Lung (tissue), 12 donors: ENCODE data around the gene TLE5. TPM values are rescaled to one million over a fixed set of nuclear protein-coding genes. Genes with fewer than 3 reads are reported as not detected.

Experiments
- ATAC-seq: fragments of 200-7000 bp; cut with Tn5 transposase; one replicate; pipeline ENCODE4 v1.9.1; 2020; ENCODE audit warnings: moderate number of reproducible peaks; ENCODE audit not compliant: insufficient read depth, low FRiP score
- DNase-seq, 3 donors: peaks; one replicate each; pipeline ENCODE4 v3.0.0-alpha.2; 2013 to 2017
- H3K27ac ChIP-seq, 2 donors: one replicate each; pipeline ENCODE4 v1.5.1; 2013; ENCODE audit warnings: mild to moderate bottlenecking in 2 of 2, moderate library complexity in 2 of 2, control low read depth in 1 of 2, inconsistent platforms in 1 of 2, low read depth in 1 of 2, low read length in 1 of 2
- H3K27me3 ChIP-seq, 3 donors: one replicate each; pipeline ENCODE4 v1.5.1; 2013; ENCODE audit warnings: low read length in 2 of 3; ENCODE audit not compliant: control insufficient read depth in 3 of 3, insufficient read depth in 3 of 3
- H3K36me3 ChIP-seq, 4 donors: one replicate each; pipeline ENCODE4 v1.5.1; 2013; ENCODE audit warnings: low read length in 4 of 4, mild to moderate bottlenecking in 1 of 4, moderate library complexity in 1 of 4; ENCODE audit not compliant: control insufficient read depth in 4 of 4, insufficient read depth in 4 of 4
- H3K4me1 ChIP-seq, 5 donors: one replicate each; pipeline ENCODE4 v1.5.1; 2013; ENCODE audit warnings: low read length in 5 of 5, mild to moderate bottlenecking in 2 of 5, moderate library complexity in 1 of 5; ENCODE audit not compliant: control insufficient read depth in 5 of 5, insufficient read depth in 5 of 5
- H3K4me3 ChIP-seq: one replicate; pipeline ENCODE4 v1.5.1; 2013; ENCODE audit warnings: mild to moderate bottlenecking, control low read depth, moderate library complexity
- H3K9ac ChIP-seq, 2 donors: one replicate each; pipeline ENCODE4 v1.5.1; 2013; ENCODE audit warnings: low read length in 2 of 2, control low read depth in 1 of 2; ENCODE audit not compliant: insufficient read depth in 1 of 2
- H3K9me3 ChIP-seq, 4 donors: one replicate each; pipeline ENCODE4 v1.5.1; 2013; ENCODE audit warnings: low read length in 3 of 4, mild to moderate bottlenecking in 1 of 4, moderate library complexity in 1 of 4; ENCODE audit not compliant: control insufficient read depth in 4 of 4, insufficient read depth in 3 of 4
- WGBS, 2 donors: extraction: QIAGEN DNeasy Blood & Tissue Kit; methylation state at CpG; one replicate each; pipeline ENCODE4 v1.1.7; 2013; 5-methylcytosine and 5-hydroxymethylcytosine counted together
- polyA plus RNA-seq, 2 donors: library from polyadenylated mRNA; stranded (reverse); fragments of 200-250 nt; gene quantifications; one replicate each; pipeline ENCODE4 v1.2.1, GENCODE V29; 2013
- total RNA-seq, 2 donors: library from RNA; depleted of rRNA in 1 of 2; stranded (reverse); fragments of >200 nt in 1 of 2; gene quantifications; one replicate each; pipeline ENCODE4 v1.2.1, GENCODE V29; 2014 to 2021
- TF ChIP-seq, protein P1 (sequence below): IDR thresholded peaks from 2 replicates; pipeline ENCODE4 v1.5.1; 2012; ENCODE audit warnings: mild to moderate bottlenecking; ENCODE audit errors: control extremely low read depth, extremely low read depth
- donor health status: control.
- donor health status: control.
- donor health status: Bipolar disorder and iron deficiency.
- donor health status: healthy.
- donor health status: DM: yes; HTN: yes; CAD: no.

The TLE5 gene
- total and polyA plus RNA-seq, 4 donors = 179 to 797 (median 410) TPM

DNA sequence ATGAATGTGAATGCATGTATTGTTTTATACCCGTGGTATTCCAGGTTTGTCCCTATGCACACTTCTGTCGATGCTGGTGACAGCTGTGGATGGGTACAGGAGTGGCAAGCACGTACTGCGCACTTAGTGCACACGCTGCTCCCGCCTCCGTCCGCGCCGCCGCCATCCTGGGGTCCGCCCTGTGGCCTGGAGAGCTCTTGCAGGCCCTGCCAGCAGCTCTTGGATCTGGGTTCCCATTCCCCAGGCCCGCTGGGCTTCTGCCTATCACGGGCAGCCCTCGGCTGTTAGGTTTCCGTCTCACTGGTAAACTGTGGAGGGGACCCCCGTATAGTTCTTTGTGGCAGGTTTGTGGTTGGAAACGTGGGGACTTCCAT lies 35.8 kb upstream of the TLE5 start:
- Histone ChIP-seq H3K4me1 (peaks cover 5 to 43% (median 32%) of the 10 kb centered on the region in 5 donors), H3K27ac (peak overlapping the region; percentile 82 to 85), H3K9me3 (no peaks in the 10 kb centered on the region), H3K36me3 (peaks cover 0 to 4% (median 0%) of the 10 kb centered on the region in 4 donors), H3K27me3 (no peaks in the 10 kb centered on the region), H3K9ac (peak overlapping the region; percentile 37 to 51), H3K4me3 (no peak overlapping the region)
- DNase-seq (no peak), ATAC-seq (no peak)
- TF ChIP-seq, protein P1, sequence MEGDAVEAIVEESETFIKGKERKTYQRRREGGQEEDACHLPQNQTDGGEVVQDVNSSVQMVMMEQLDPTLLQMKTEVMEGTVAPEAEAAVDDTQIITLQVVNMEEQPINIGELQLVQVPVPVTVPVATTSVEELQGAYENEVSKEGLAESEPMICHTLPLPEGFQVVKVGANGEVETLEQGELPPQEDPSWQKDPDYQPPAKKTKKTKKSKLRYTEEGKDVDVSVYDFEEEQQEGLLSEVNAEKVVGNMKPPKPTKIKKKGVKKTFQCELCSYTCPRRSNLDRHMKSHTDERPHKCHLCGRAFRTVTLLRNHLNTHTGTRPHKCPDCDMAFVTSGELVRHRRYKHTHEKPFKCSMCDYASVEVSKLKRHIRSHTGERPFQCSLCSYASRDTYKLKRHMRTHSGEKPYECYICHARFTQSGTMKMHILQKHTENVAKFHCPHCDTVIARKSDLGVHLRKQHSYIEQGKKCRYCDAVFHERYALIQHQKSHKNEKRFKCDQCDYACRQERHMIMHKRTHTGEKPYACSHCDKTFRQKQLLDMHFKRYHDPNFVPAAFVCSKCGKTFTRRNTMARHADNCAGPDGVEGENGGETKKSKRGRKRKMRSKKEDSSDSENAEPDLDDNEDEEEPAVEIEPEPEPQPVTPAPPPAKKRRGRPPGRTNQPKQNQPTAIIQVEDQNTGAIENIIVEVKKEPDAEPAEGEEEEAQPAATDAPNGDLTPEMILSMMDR = no peak
- 54 to 66% methylated on average over 18 of the region's 18 CpGs for WGBS, 2 donors

GRCh38 chr19:3097442-3097871 lies 35.2 kb upstream of the TLE5 start:
- DNase-seq = no peak
- H3K27ac ChIP-seq = peak overlapping the region; percentile 82 to 85
- peaks cover 0 to 4% (median 0%) of the 10 kb centered on the region in 4 donors for H3K36me3 ChIP-seq
- H3K4me3 ChIP-seq = no peak overlapping the region
- no peaks in the 10 kb centered on the region for H3K9me3 ChIP-seq
- H3K9ac ChIP-seq = no peak overlapping the region
- TF ChIP-seq, protein P1 = no peak
- no peaks in the 10 kb centered on the region for H3K27me3 ChIP-seq
- H3K4me1 ChIP-seq = peaks cover 5 to 43% (median 32%) of the 10 kb centered on the region in 5 donors
- ATAC-seq = no peak
- 52 to 79% methylated on average over 24 of the region's 24 CpGs for WGBS, 2 donors

DNA sequence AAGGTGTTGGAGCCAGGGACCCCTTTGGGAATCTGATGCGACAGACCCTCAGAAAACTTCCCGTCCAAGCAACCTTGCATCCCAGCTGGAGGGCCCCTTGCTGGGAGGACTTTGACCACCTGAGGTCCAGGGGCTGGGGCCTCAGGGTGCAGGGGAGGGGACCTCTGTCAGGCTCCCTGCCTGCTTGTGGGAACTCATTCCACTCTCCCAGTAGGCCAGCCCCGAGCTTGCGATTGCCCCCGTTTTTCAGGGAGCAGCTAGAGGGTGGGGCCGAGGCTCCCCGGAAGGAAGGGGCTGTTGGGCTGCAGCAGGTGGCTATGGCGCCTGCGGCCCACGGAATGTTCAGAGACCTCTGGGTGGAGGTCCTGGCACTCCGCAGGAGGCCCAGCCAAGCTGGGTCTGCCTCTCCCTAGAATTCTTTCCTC lies 34.6 kb upstream of the TLE5 start:
- Histone ChIP-seq H3K4me3 (no peak overlapping the region), H3K9me3 (no peaks in the 10 kb centered on the region), H3K27me3 (no peaks in the 10 kb centered on the region), H3K9ac (no peak overlapping the region), H3K27ac (peak overlapping the region; percentile 82 to 85), H3K4me1 (peaks cover 5 to 43% (median 32%) of the 10 kb centered on the region in 5 donors), H3K36me3 (peaks cover 0 to 4% (median 0%) of the 10 kb centered on the region in 4 donors)
- TF ChIP-seq, protein P1 = no peak
- ATAC-seq (no peak), DNase-seq (no peak)
- 43 to 75% methylated on average over 11 of the region's 11 CpGs for WGBS, 2 donors
